Activated T-cell treated with anti-CD3 and anti-CD28 coated beads, Interleukin-2, amount 50 U/mL, for 4 hours (primary cell): ENCODE measurements around the gene TUBGCP2. TPM values are rescaled to one million over a fixed set of nuclear protein-coding genes. Genes with fewer than 3 reads are reported as not detected.
"Not testable (repeated sequence)": the region's sequence is repeated elsewhere in the genome, so short reads cannot be mapped to it uniquely, and the experiment has no call there.

Source experiments
- ATAC-seq, 2 donors: fragments of 200-7000 bp; cut with Tn5 transposase; one replicate each; pipeline ENCODE4 v1.10.0; 2021
- DNase-seq: peaks from one replicate; pipeline ENCODE4 v3.0.0-alpha.2; 2020
- H3K27me3 Mint-ChIP-seq: one replicate; pipeline ENCODE4 v1.8.0; 2021; ENCODE audit warnings: low read depth, mixed read lengths
- H3K36me3 Mint-ChIP-seq: one replicate; pipeline ENCODE4 v1.8.0; 2022; ENCODE audit warnings: mixed read lengths; ENCODE audit not compliant: insufficient read depth
- H3K4me1 Mint-ChIP-seq: one replicate; pipeline ENCODE4 v1.8.0; 2021; ENCODE audit warnings: low read depth, mixed read lengths
- H3K4me3 Mint-ChIP-seq: one replicate; pipeline ENCODE4 v1.8.0; 2021; ENCODE audit warnings: mild to moderate bottlenecking, moderate library complexity, mixed read lengths
- H3K9me3 Mint-ChIP-seq: one replicate; pipeline ENCODE4 v1.8.0; 2021; ENCODE audit warnings: mixed read lengths
- total RNA-seq, 3 donors: library from RNA; stranded (reverse); gene quantifications; one replicate each; pipeline ENCODE4 v1.2.1, GENCODE V29; 2021

Gene TUBGCP2
- total RNA-seq, 3 donors from 2014 or later: 59.6 to 67.9 (median 62.6) TPM

DNA sequence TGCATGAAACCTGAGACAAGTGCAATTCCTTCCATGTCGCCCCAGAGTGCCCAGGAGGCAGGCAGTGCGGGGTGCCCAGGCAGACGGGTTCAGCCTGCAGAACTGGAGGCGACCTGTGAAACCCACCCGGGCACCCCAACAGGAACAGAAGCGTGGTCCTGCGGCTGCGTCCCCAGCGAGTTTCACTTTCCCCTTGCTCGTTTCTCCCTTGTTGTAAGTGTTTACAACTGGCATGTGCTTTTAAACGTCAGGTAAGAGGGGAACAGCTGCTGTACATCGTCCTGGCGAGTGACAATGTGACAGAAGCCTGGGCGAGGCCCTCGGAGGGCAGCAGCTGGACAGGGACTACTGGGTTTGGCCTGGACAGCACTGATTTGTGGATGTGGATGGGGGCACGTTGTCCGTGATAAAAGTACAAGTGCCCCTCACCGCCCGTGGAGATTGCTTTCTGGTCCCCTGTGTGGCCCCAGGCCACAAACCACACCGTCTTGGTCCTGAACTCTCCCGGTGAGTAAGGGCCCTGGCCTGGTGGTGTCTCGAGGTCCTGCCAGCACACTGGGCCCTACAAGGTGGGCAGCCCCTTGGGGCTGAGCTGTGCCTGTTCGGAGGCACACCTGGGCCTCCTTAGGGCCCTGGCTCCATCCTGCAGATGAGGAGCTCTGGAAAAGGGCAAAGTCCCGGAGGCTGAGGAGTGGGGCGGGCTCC, 67.0 kb downstream of the TUBGCP2 start:
- peak overlapping the region; percentile 67 for H3K4me3 Mint-ChIP-seq
- ATAC-seq (peak; percentile 26 to 30), DNase-seq (no peak)
- peaks cover 52% of the 10 kb centered on the region for H3K27me3 Mint-ChIP-seq
- no peaks in the 10 kb centered on the region for H3K9me3 Mint-ChIP-seq
- H3K4me1 Mint-ChIP-seq: peaks cover 19% of the 10 kb centered on the region
- H3K36me3 Mint-ChIP-seq: peaks cover 2% of the 10 kb centered on the region

DNA sequence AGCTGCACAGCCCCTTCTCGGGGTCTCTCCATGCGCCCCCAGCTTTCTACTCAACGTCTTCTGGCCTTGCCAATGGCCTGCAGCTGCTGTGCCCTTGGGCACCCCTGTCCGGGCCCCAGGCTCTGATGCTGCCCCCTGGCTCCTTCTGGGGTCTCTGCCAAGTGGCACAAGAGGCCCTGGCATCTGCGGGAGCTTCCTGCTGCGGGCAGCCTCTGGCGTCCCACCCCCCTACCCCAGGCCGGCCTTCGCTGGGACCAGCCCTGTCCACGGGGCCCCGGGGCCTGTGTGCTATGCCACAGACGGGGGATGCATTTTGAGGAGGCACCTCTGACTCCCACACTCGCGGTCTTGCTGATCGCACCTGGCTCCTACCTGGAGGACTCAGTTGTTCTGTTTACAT, 68.7 kb downstream of the TUBGCP2 start:
- H3K36me3 Mint-ChIP-seq: peaks cover 2% of the 10 kb centered on the region
- no peak overlapping the region for H3K4me3 Mint-ChIP-seq
- no peaks in the 10 kb centered on the region for H3K9me3 Mint-ChIP-seq
- peaks cover 24% of the 10 kb centered on the region for H3K4me1 Mint-ChIP-seq
- ATAC-seq: no peak
- DNase-seq: no peak
- peaks cover 51% of the 10 kb centered on the region for H3K27me3 Mint-ChIP-seq

DNA sequence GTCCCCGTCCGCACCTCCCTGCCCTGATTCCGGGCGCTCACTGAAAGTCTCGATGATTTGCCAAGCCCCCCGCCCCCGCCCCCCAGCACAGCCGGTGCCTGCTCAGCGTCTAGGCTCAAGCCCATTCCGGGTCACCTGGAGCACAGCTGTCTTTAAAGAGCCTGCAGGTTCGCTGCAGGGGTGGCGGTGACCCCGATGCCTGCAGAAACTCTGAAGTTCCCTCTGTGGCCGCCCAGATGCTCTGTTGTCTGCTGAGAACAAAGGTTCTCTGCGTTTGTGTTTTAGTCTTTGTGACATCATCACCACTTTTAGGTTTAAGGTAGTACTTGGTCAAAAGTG, 70.2 kb downstream of the TUBGCP2 start:
- H3K9me3 Mint-ChIP-seq: no peaks in the 10 kb centered on the region
- ATAC-seq (no peak), DNase-seq (no peak)
- peaks cover 54% of the 10 kb centered on the region for H3K27me3 Mint-ChIP-seq
- H3K4me3 Mint-ChIP-seq: no peak overlapping the region
- H3K36me3 Mint-ChIP-seq: peaks cover 2% of the 10 kb centered on the region
- peaks cover 28% of the 10 kb centered on the region for H3K4me1 Mint-ChIP-seq

DNA sequence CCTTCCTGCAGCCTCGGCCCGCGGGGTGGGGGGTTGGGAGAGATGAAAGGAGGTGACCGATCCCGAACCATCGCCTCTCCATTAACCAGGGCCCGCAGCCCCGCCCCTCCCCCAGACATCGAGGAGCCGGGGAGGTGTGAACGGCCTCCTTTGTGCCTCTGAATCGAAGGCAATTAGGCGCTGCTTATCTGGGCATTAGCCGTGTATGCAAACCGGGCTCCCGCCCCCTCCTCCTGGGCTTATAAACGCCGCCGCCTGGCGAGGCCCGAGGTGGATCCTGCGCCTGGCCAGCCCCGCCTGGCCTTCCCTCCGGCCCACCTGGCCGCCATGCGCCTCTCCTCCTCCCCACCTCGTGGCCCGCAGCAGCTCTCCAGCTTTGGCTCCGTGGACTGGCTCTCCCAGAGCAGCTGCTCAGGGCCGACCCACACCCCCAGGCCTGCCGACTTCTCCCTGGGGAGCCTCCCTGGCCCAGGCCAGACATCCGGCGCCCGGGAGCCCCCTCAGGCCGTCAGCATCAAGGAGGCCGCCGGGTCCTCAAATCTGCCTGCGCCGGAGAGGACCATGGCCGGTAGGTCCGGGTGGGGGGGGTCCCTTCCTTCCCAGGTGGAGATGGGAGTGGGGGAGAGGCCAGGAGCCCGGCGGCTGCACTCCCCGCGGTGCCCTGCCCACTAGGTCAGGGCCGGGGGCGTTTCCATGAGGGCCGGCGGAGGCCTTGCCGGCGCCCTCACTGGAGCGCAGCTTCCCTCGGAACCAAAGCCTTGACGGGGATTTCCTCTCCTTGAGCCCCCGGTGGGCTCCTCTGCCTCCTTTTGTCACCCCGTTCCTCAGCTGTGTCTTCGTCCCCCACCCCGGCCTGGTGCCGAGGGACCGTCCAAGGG, 70.8 kb downstream of the TUBGCP2 start, which contains the start of gene VENTX:
VENTX (plus strand) TSS at position 268 of the 878 bp plus-strand sequence; CDS start at position 328, 60 bp downstream.
- no peaks in the 10 kb centered on the region for H3K9me3 Mint-ChIP-seq
- no peak within 1 kb of the TSS for H3K4me3 Mint-ChIP-seq
- peaks cover 55% of the 10 kb centered on the region for H3K27me3 Mint-ChIP-seq
- ATAC-seq: no peak
- peaks cover 25% of the 10 kb centered on the region for H3K4me1 Mint-ChIP-seq
- H3K36me3 Mint-ChIP-seq: peaks cover 2% of the 10 kb centered on the region
- no peak for DNase-seq

DNA sequence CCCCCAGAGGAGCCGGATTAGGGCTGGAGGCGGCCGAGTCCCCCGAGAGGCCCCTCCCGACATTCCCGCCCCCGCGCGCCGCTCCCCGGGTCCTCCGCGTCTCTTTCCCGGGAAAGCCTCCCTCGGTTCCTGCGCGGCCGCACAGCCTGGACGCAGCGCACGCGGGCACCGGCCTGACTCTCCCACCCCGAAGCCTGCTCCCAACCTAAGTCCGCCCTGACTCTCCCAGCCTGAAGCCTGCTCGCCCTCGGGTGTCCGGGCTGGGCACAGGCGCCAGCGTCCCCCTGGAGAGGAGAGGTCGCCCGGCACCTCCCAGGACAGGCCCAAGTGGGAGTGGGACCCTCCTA, 71.5 kb downstream of the TUBGCP2 start:
- H3K4me1 Mint-ChIP-seq: peaks cover 23% of the 10 kb centered on the region
- no peak for DNase-seq
- H3K36me3 Mint-ChIP-seq: peaks cover 2% of the 10 kb centered on the region
- ATAC-seq: no peak
- H3K27me3 Mint-ChIP-seq: peaks cover 55% of the 10 kb centered on the region
- H3K9me3 Mint-ChIP-seq: no peaks in the 10 kb centered on the region
- no peak overlapping the region for H3K4me3 Mint-ChIP-seq

DNA sequence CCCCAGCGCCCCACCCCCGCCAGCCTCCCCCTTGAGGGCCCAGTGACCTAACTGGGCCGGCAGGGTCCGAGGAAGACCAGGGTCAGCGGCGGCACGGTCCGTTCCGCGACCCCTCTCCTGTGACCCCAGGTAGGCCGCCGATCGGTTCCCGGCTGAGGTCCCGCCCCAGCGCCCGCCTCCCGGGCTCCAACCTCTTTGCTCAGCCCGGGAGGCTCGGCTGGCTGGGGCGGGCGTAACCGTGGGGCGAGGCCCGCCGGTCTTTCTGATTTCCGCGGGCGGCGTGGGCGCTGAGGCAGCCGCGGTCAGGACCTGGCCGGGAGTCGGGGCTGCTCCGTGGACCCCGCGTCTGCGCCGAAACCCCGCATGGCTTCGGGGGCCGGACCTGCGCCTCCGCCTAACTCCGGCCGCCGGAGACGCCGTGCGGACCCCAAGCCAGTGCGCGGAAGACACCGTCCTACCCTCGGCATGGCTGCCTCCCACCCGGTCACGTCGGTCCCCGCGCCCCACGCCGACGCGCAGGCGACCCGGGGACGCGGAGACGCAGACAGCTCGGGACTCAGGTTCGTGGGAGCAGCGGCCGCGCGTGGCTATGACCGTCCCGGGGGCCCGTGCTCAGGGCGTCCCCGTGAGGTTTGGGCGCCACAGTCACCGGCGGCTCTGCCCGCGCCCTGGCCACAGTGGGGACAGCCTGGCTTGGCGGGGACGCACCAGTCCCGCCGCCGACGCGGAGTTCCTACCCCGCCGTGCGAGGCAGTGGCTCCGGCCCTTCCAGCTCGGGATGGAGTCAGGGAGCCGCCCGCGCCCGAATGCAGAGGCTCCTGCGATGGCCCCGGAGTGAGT, 72.1 kb downstream of the TUBGCP2 start:
- H3K27me3 Mint-ChIP-seq: peaks cover 57% of the 10 kb centered on the region
- H3K4me3 Mint-ChIP-seq: no peak overlapping the region
- ATAC-seq: peak; percentile 32 to 39
- no peaks in the 10 kb centered on the region for H3K9me3 Mint-ChIP-seq
- peaks cover 2% of the 10 kb centered on the region for H3K36me3 Mint-ChIP-seq
- DNase-seq: no peak
- H3K4me1 Mint-ChIP-seq: peaks cover 20% of the 10 kb centered on the region

DNA sequence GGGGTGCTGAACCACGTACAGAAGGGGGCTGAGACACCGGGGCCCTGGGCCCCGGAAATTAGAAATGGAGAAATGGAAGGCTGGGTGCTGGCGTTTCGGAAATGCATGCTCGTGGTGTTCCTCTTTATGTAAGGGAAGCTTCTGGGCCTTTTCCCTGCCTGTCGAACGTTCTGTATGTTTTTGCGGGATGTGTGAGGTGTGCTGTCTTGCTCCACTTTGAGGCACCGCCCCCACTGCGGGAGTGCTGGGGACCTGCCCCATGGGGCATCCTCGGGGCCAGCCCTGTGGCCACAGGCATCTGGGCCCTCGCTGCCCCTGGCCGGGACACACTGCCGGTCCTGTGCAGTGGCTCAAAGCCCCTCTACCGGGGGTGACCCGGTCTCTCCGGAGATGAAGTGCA, 72.7 kb downstream of the TUBGCP2 start:
- no peak for DNase-seq
- peaks cover 56% of the 10 kb centered on the region for H3K27me3 Mint-ChIP-seq

DNA sequence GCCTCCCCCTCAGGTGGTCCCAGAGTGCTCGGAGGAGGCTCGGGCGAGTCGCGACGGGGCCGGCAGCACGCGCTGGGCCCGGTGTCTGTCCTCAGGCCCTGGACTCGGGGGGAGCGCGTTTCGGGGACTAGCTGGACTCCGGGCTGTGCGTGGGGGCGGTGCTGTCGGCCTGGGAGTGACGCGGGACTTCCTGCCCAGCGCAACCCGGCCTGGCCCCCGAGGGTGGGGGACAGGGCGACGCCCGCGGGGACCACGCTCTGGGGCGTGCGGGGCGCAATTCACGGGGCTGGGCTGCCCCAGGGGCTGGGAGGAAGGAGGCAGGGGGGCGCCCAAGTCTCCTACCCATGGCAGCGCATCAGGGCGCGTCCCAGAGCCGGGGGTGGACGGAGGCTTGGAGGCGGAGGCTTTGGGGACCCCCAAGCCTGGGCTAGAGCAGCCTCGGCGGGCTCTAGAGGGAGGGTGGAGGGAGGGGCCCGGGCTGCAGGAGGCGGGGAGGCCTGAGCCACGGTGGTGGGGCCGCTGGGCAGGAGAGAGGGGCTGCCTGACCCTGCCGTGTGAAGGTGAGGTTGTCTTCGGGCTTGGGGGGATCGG, 73.3 kb downstream of the TUBGCP2 start:
- peak; percentile 10 to 15 for ATAC-seq
- peak overlapping the region; percentile 55 for H3K4me3 Mint-ChIP-seq

More for the DNA sequence above, 72.7 kb downstream of the TUBGCP2 start:
- peaks cover 2% of the 10 kb centered on the region for H3K36me3 Mint-ChIP-seq
- peak overlapping the region; percentile 40 for H3K4me3 Mint-ChIP-seq
- H3K4me1 Mint-ChIP-seq: peaks cover 15% of the 10 kb centered on the region
- H3K9me3 Mint-ChIP-seq: no peaks in the 10 kb centered on the region
- no peak for ATAC-seq

DNA sequence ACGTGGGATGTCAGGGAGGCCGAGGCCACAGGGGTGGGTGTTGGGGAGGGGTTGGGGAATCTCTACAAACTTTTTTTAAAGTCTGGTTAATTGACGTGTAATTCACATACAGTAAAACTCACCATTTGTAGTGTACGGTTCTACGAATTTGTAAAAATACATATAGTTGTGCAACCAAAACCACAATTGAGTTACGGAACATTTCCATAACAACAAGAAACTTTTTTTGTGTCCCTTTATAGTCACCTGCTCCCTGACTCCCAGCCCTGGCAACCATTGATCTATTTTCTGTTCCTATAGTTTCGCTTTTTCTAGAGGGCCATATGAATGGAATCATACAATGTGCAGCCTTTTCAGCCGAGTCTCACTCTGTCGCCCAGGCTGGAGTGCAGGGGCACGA, 73.9 kb downstream of the TUBGCP2 start:
- not testable (repeated sequence) for ATAC-seq, H3K36me3 Mint-ChIP-seq, H3K9me3 Mint-ChIP-seq, DNase-seq
- Mint-ChIP-seq H3K4me1 (peaks cover 12% of the 10 kb centered on the region), H3K4me3 (peak overlapping the region; percentile 55), H3K27me3 (peaks cover 48% of the 10 kb centered on the region)

More for the DNA sequence above, 73.3 kb downstream of the TUBGCP2 start:
- H3K4me1 Mint-ChIP-seq: peaks cover 12% of the 10 kb centered on the region
- H3K36me3 Mint-ChIP-seq: no peaks in the 10 kb centered on the region
- no peaks in the 10 kb centered on the region for H3K9me3 Mint-ChIP-seq
- peaks cover 53% of the 10 kb centered on the region for H3K27me3 Mint-ChIP-seq
- no peak for DNase-seq

DNA sequence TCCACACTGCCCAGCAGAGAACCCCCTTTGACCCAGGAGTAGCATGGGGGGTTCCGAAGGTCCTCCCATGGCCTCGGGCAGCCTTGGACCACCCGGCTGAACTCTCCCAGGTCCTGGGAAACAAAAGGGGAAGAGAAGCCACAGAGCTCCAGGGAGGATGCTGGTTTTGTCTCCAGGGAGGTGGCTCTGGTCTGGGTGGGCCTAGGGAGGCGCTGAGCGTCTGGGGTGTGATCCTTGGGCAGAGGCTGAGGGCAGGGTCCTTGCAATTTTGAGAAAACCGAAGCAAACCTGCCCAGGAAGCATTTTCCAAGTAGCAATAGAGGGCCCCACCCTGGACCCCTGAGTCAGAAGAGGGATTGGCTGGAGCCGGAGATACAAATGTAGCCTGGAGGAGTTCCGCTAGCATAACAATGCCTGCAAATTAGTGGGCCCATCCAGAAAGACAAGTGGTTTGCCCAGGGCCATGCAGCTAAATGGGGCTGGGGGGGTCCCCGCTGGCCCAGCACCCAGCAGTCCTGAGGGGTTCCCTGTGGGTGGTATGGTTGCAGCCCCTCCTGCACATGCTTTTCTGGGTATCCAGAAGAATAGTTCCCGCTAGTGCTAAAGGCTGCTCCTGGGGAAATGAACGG, 76.6 kb downstream of the TUBGCP2 start:
- no peak overlapping the region for H3K4me3 Mint-ChIP-seq
- H3K27me3 Mint-ChIP-seq: peaks cover 57% of the 10 kb centered on the region
- H3K9me3 Mint-ChIP-seq: no peaks in the 10 kb centered on the region
- H3K36me3 Mint-ChIP-seq: no peaks in the 10 kb centered on the region
- no peak for ATAC-seq
- peaks cover 16% of the 10 kb centered on the region for H3K4me1 Mint-ChIP-seq
- DNase-seq: no peak

DNA sequence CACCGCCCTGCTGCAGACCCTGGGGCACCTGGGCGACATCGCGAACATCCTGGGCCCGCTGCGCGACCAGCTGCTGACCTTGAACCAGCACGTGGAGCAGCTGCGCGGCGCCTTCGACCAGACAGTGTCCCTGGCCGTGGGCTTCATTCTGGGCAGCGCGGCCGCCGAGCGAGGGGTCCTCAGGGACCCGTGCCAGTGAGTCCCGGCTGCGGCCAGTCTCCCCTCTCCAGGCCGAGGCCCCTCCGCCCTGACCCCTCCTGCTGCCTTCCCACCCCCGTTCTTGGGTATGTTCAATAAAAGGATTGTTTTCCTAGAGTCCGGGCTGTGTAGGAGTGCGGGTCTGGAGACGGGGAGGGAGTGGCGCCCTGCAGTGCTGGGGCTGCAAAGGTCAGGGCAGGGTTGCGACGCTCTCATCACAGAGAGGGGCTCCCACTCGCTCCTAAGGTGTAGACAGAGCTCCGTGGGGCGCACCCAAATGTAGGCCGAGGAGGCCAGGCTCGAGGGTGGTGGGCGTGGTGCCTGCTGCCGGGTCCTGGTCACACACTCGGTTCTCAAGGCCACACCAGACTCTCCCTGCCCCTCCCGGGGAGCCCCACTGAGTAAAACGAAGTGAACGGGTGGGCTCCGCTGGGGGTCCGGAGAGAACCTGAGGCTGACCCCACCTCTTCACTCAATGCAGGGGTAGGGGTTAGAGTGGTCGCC, 77.3 kb downstream of the TUBGCP2 start:
- ATAC-seq (no peak), DNase-seq (no peak)
- H3K4me1 Mint-ChIP-seq: peaks cover 19% of the 10 kb centered on the region
- H3K27me3 Mint-ChIP-seq: peaks cover 64% of the 10 kb centered on the region
- no peaks in the 10 kb centered on the region for H3K36me3 Mint-ChIP-seq
- no peak overlapping the region for H3K4me3 Mint-ChIP-seq
- H3K9me3 Mint-ChIP-seq: no peaks in the 10 kb centered on the region

DNA sequence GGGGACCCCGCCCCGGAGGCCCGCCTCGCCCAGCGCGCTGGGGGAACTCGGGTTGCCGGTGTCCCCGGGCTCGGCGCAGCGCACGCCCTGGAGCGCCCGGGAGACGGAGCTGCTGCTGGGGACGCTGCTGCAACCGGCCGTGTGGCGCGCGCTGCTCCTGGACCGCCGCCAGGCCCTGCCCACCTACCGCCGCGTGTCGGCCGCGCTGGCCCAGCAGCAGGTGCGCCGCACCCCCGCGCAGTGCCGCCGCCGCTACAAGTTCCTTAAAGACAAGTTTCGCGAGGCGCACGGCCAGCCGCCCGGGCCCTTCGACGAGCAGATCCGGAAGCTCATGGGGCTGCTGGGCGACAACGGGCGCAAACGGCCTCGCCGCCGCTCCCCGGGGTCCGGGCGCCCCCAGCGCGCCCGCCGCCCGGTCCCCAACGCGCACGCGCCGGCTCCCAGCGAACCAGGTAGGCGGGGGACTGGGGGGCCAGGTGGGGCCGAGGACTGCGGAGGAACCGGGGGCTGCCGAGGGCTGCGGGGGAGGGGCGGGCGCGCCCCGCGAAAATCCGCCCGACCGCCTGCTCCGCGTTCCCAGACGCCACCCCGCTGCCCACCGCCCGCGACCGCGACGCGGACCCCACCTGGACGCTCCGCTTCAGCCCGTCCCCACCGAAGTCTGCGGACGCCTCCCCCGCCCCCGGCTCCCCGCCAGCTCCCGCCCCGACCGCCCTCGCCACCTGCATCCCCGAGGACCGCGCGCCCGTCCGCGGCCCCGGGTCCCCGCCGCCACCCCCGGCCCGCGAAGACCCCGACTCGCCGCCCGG, 78.1 kb downstream of the TUBGCP2 start:
- Mint-ChIP-seq H3K4me1 (peaks cover 23% of the 10 kb centered on the region), H3K36me3 (no peaks in the 10 kb centered on the region), H3K27me3 (peaks cover 72% of the 10 kb centered on the region), H3K9me3 (no peaks in the 10 kb centered on the region), H3K4me3 (no peak overlapping the region)
- no peak for DNase-seq
- ATAC-seq: peak in 1 of 2 donors; percentile 44
